ENCODE measurements around the gene HEBP2.

HEBP2 gene

GRCh38 chr6:138442663-138443062 lies 38.6 kb downstream of the HEBP2 start:
- H3K27ac ChIP-seq (ENCODE audit: low read length) = no peak overlapping the region
- no peaks in the 10 kb centered on the region for H3K4me1 ChIP-seq (ENCODE audit: control insufficient read depth in 1 of 2, insufficient read depth in 2 of 2, low read length in 2 of 2)
- H3K9me3 ChIP-seq (ENCODE audit: control insufficient read depth in 1 of 2, low read length in 2 of 2) = no peaks in the 10 kb centered on the region
- no peaks in the 10 kb centered on the region for H3K27me3 ChIP-seq (ENCODE audit: low read depth, low read length)
- H3K4me3 ChIP-seq (ENCODE audit: low read depth in 1 of 2, low read length in 2 of 2) = no peak overlapping the region
- H3K36me3 ChIP-seq (ENCODE audit: control insufficient read depth in 1 of 2, insufficient read depth in 2 of 2, low read length in 2 of 2) = peaks cover 11 to 18% of the 10 kb centered on the region in 2 donors

GRCh38 chr6:138443979-138444378 lies 40.0 kb downstream of the HEBP2 start:
- no peak overlapping the region for H3K4me3 ChIP-seq (ENCODE audit: low read depth in 1 of 2, low read length in 2 of 2)
- H3K27me3 ChIP-seq (ENCODE audit: low read depth, low read length) = no peaks in the 10 kb centered on the region
- no peak overlapping the region for H3K27ac ChIP-seq (ENCODE audit: low read length)
- no peaks in the 10 kb centered on the region for H3K4me1 ChIP-seq (ENCODE audit: control insufficient read depth in 1 of 2, insufficient read depth in 2 of 2, low read length in 2 of 2)
- H3K36me3 ChIP-seq (ENCODE audit: control insufficient read depth in 1 of 2, insufficient read depth in 2 of 2, low read length in 2 of 2) = peaks cover 11 to 18% of the 10 kb centered on the region in 2 donors
- H3K9me3 ChIP-seq (ENCODE audit: control insufficient read depth in 1 of 2, low read length in 2 of 2) = no peaks in the 10 kb centered on the region

- Histone ChIP-seq H3K9me3 (ENCODE audit: control insufficient read depth in 1 of 2, low read length in 2 of 2) (no peaks in the 10 kb centered on the region), H3K4me3 (ENCODE audit: low read depth in 1 of 2, low read length in 2 of 2) (no peak overlapping the region), H3K4me1 (ENCODE audit: control insufficient read depth in 1 of 2, insufficient read depth in 2 of 2, low read length in 2 of 2) (no peaks in the 10 kb centered on the region), H3K27me3 (ENCODE audit: low read depth, low read length) (no peaks in the 10 kb centered on the region), H3K36me3 (ENCODE audit: control insufficient read depth in 1 of 2, insufficient read depth in 2 of 2, low read length in 2 of 2) (peaks cover 7% of the 10 kb centered on the region in 2 donors), H3K27ac (ENCODE audit: low read length) (no peak overlapping the region)
Observed at GRCh38 chr6:138446821-138447220, 42.8 kb downstream of the HEBP2 start.

- Histone ChIP-seq H3K4me3 (ENCODE audit: low read depth in 1 of 2, low read length in 2 of 2) (no peak overlapping the region), H3K27me3 (ENCODE audit: low read depth, low read length) (no peaks in the 10 kb centered on the region), H3K36me3 (ENCODE audit: control insufficient read depth in 1 of 2, insufficient read depth in 2 of 2, low read length in 2 of 2) (peaks cover 0 to 4% of the 10 kb centered on the region in 2 donors), H3K27ac (ENCODE audit: low read length) (no peak overlapping the region), H3K4me1 (ENCODE audit: control insufficient read depth in 1 of 2, insufficient read depth in 2 of 2, low read length in 2 of 2) (no peaks in the 10 kb centered on the region), H3K9me3 (ENCODE audit: control insufficient read depth in 1 of 2, low read length in 2 of 2) (no peaks in the 10 kb centered on the region)
Observed at GRCh38 chr6:138450445-138450844, 46.4 kb downstream of the HEBP2 start.

GRCh38 chr6:138451043-138451442 lies 47.0 kb downstream of the HEBP2 start:
- no peak overlapping the region for H3K4me3 ChIP-seq (ENCODE audit: low read depth in 1 of 2, low read length in 2 of 2)
- H3K27ac ChIP-seq (ENCODE audit: low read length) = no peak overlapping the region
- no peaks in the 10 kb centered on the region for H3K27me3 ChIP-seq (ENCODE audit: low read depth, low read length)
- peaks cover 0 to 4% of the 10 kb centered on the region in 2 donors for H3K36me3 ChIP-seq (ENCODE audit: control insufficient read depth in 1 of 2, insufficient read depth in 2 of 2, low read length in 2 of 2)
- H3K9me3 ChIP-seq (ENCODE audit: control insufficient read depth in 1 of 2, low read length in 2 of 2) = no peaks in the 10 kb centered on the region
- peaks cover 4 to 5% of the 10 kb centered on the region in 2 donors for H3K4me1 ChIP-seq (ENCODE audit: control insufficient read depth in 1 of 2, insufficient read depth in 2 of 2, low read length in 2 of 2)

- Histone ChIP-seq H3K9me3 (ENCODE audit: control insufficient read depth in 1 of 2, low read length in 2 of 2) (no peaks in the 10 kb centered on the region), H3K36me3 (ENCODE audit: control insufficient read depth in 1 of 2, insufficient read depth in 2 of 2, low read length in 2 of 2) (no peaks in the 10 kb centered on the region), H3K27ac (ENCODE audit: low read length) (peak overlapping the region; percentile 70), H3K4me3 (ENCODE audit: low read depth in 1 of 2, low read length in 2 of 2) (peak overlapping the region in 1 of 2 donors; percentile 19), H3K4me1 (ENCODE audit: control insufficient read depth in 1 of 2, insufficient read depth in 2 of 2, low read length in 2 of 2) (peaks cover 5 to 7% of the 10 kb centered on the region in 2 donors), H3K27me3 (ENCODE audit: low read depth, low read length) (no peaks in the 10 kb centered on the region)
Observed at GRCh38 chr6:138454981-138455706, 51.1 kb downstream of the HEBP2 start.

- Histone ChIP-seq H3K4me1 (ENCODE audit: control insufficient read depth in 1 of 2, insufficient read depth in 2 of 2, low read length in 2 of 2) (peaks cover 5 to 7% of the 10 kb centered on the region in 2 donors), H3K36me3 (ENCODE audit: control insufficient read depth in 1 of 2, insufficient read depth in 2 of 2, low read length in 2 of 2) (no peaks in the 10 kb centered on the region), H3K9me3 (ENCODE audit: control insufficient read depth in 1 of 2, low read length in 2 of 2) (no peaks in the 10 kb centered on the region), H3K27me3 (ENCODE audit: low read depth, low read length) (no peaks in the 10 kb centered on the region), H3K4me3 (ENCODE audit: low read depth in 1 of 2, low read length in 2 of 2) (peak overlapping the region in 1 of 2 donors; percentile 19), H3K27ac (ENCODE audit: low read length) (peak overlapping the region; percentile 70)
Observed at GRCh38 chr6:138455746-138456400, 51.9 kb downstream of the HEBP2 start.

- H3K4me3 ChIP-seq (ENCODE audit: low read depth in 1 of 2, low read length in 2 of 2) = no peak overlapping the region
Observed at GRCh38 chr6:138456401-138456790, 52.4 kb downstream of the HEBP2 start.

GRCh38 chr6:138461647-138462046 lies 57.6 kb downstream of the HEBP2 start:
- no peak overlapping the region for H3K4me3 ChIP-seq (ENCODE audit: low read depth in 1 of 2, low read length in 2 of 2)
- peaks cover 6 to 12% of the 10 kb centered on the region in 2 donors for H3K36me3 ChIP-seq (ENCODE audit: control insufficient read depth in 1 of 2, insufficient read depth in 2 of 2, low read length in 2 of 2)
- no peaks in the 10 kb centered on the region for H3K9me3 ChIP-seq (ENCODE audit: control insufficient read depth in 1 of 2, low read length in 2 of 2)
- no peaks in the 10 kb centered on the region for H3K4me1 ChIP-seq (ENCODE audit: control insufficient read depth in 1 of 2, insufficient read depth in 2 of 2, low read length in 2 of 2)
- no peaks in the 10 kb centered on the region for H3K27me3 ChIP-seq (ENCODE audit: low read depth, low read length)
- H3K27ac ChIP-seq (ENCODE audit: low read length) = no peak overlapping the region

More at GRCh38 chr6:138456401-138456790, 52.4 kb downstream of the HEBP2 start:
- Histone ChIP-seq H3K4me1 (ENCODE audit: control insufficient read depth in 1 of 2, insufficient read depth in 2 of 2, low read length in 2 of 2) (peaks cover 5 to 7% of the 10 kb centered on the region in 2 donors), H3K9me3 (ENCODE audit: control insufficient read depth in 1 of 2, low read length in 2 of 2) (no peaks in the 10 kb centered on the region), H3K27ac (ENCODE audit: low read length) (peak overlapping the region; percentile 49), H3K36me3 (ENCODE audit: control insufficient read depth in 1 of 2, insufficient read depth in 2 of 2, low read length in 2 of 2) (peaks cover 0 to 1% of the 10 kb centered on the region in 2 donors), H3K27me3 (ENCODE audit: low read depth, low read length) (no peaks in the 10 kb centered on the region)

GRCh38 chr6:138464085-138464484 lies 60.1 kb downstream of the HEBP2 start:
- no peak overlapping the region for H3K27ac ChIP-seq (ENCODE audit: low read length)
- peaks cover 6 to 12% of the 10 kb centered on the region in 2 donors for H3K36me3 ChIP-seq (ENCODE audit: control insufficient read depth in 1 of 2, insufficient read depth in 2 of 2, low read length in 2 of 2)
- no peaks in the 10 kb centered on the region for H3K4me1 ChIP-seq (ENCODE audit: control insufficient read depth in 1 of 2, insufficient read depth in 2 of 2, low read length in 2 of 2)
- H3K27me3 ChIP-seq (ENCODE audit: low read depth, low read length) = no peaks in the 10 kb centered on the region
- H3K4me3 ChIP-seq (ENCODE audit: low read depth in 1 of 2, low read length in 2 of 2) = no peak overlapping the region
- no peaks in the 10 kb centered on the region for H3K9me3 ChIP-seq (ENCODE audit: control insufficient read depth in 1 of 2, low read length in 2 of 2)

- Histone ChIP-seq H3K9me3 (ENCODE audit: control insufficient read depth in 1 of 2, low read length in 2 of 2) (no peaks in the 10 kb centered on the region), H3K27me3 (ENCODE audit: low read depth, low read length) (no peaks in the 10 kb centered on the region), H3K4me1 (ENCODE audit: control insufficient read depth in 1 of 2, insufficient read depth in 2 of 2, low read length in 2 of 2) (no peaks in the 10 kb centered on the region), H3K36me3 (ENCODE audit: control insufficient read depth in 1 of 2, insufficient read depth in 2 of 2, low read length in 2 of 2) (peaks cover 6 to 12% of the 10 kb centered on the region in 2 donors), H3K4me3 (ENCODE audit: low read depth in 1 of 2, low read length in 2 of 2) (no peak overlapping the region), H3K27ac (ENCODE audit: low read length) (peak overlapping the region; percentile 54)
Observed at GRCh38 chr6:138465007-138465645, 61.1 kb downstream of the HEBP2 start.

All from muscle layer of duodenum (tissue), 2 donors.